ENCODE measurements around the gene HCAR2. TPM values are rescaled to one million over a fixed set of nuclear protein-coding genes. Genes with fewer than 3 reads are reported as not detected.

The HCAR2 gene
- total RNA-seq, 2 experiments from 2014 or later = not detected

DNA sequence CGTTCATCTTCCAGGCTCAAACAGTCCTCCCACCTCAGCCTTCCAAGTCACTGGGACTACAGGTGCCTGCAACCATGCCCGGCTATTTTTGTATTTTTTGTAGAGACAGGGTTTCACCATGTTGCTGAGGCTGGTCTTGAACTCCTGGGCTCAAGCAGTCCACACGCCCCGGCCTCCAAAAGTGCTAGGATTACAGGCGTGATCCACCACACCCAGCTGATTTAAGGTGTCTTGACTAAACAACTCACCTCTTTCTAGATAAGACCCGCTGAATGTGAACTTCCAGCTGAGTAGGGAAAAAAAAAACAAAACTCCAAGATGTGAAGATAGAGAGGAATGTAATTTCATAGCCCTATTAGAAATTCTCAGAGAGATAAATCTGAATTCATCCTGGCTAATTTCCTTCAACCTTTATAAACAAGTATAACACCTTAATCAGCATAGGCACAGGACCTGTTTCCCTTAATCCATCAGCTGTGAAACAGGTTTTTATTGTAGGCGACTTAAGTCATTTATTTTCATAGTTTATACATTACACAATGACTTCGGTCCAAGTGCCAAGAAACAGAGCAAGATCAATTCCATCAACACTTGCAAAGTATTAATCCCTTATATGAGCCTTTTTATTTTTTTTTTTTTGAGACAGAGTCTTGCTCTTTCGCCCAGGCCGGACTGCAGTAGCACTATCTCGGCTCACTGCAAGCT lies 51.5 kb downstream of the HCAR2 start:
- intact Hi-C loops (cut with micrococcal nuclease) = no loop called here
- H3K36me3 Mint-ChIP-seq (ENCODE audit: low read depth) = no peaks in the 10 kb centered on the region
- peaks cover 11% of the 10 kb centered on the region for H3K4me1 Mint-ChIP-seq (ENCODE audit: low read depth)
- H3K27me3 Mint-ChIP-seq (ENCODE audit: low read depth) = no peaks in the 10 kb centered on the region
- H3K9me3 Mint-ChIP-seq = no peaks in the 10 kb centered on the region
- CTCF ChIA-PET = no interaction called here
- H3K27ac Mint-ChIP-seq = no peak overlapping the region
- DNase-seq = no peak
- no peak overlapping the region for H3K4me3 Mint-ChIP-seq

Other genes with a start within 250 kb of the HCAR2 start
- gene ZCCHC8, start 202.4 kb downstream of the HCAR2 start, total RNA-seq = 10 to 100 TPM; 25.9 to 26.0 TPM
- 100 to 1,000 TPM; 117 to 127 TPM for gene RSRC2, start 176.4 kb downstream of the HCAR2 start, total RNA-seq
- 100 to 1,000 TPM; 141 to 142 TPM for gene KNTC1, start 176.1 kb downstream of the HCAR2 start, total RNA-seq
- gene HCAR3, start 13.5 kb upstream of the HCAR2 start, total RNA-seq = not detected
- gene HCAR1, start 27.5 kb upstream of the HCAR2 start, total RNA-seq = under 1 TPM; 0.91 to 0.99 TPM
- gene DENR, start 49.5 kb upstream of the HCAR2 start, total RNA-seq = 10 to 100 TPM; 47.9 to 52.4 TPM
- gene CCDC62, start 71.2 kb upstream of the HCAR2 start, total RNA-seq = under 1 TPM; 0.67 to 0.79 TPM
- 10 to 100 TPM; 18.5 to 21.2 TPM for gene HIP1R, start 132.1 kb upstream of the HCAR2 start, total RNA-seq
- gene VPS37B, start 192.8 kb upstream of the HCAR2 start, total RNA-seq = 10 to 100 TPM; 15.6 TPM